GM21381 (cell line): ENCODE measurements around the gene TRIM71.
"Not testable (repeated sequence)": the region's sequence is repeated elsewhere in the genome, so short reads cannot be mapped to it uniquely, and the experiment has no call there.

ENCODE experiments used
- ATAC-seq: cut with Tn5 transposase; IDR thresholded peaks from one replicate; pipeline ENCODE4 v1.9.1; 2021; ENCODE audit warnings: mild to moderate bottlenecking, moderate library complexity; ENCODE audit not compliant: unreplicated experiment

TRIM71 gene

DNA sequence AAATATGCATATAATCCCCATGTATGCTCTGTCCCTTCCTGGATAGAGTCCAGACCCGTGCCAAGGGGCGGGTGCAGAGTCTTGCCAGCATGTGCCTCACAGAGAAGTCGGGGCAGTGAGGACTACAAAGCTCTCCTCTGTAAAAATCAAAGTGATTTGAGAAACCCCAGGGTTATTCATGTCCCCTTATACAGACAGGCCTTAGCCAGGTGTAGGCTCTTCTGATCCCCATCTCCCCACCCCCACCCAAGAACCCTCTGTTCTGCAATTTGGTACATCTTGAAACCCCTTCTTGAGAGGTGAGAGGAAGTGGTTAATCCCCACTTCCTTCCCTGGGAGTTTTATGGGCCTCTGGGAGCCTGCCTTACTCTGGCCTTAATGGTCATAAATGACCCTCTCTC, 24.7 kb downstream of the TRIM71 start:
- ATAC-seq = peak; percentile 74

DNA sequence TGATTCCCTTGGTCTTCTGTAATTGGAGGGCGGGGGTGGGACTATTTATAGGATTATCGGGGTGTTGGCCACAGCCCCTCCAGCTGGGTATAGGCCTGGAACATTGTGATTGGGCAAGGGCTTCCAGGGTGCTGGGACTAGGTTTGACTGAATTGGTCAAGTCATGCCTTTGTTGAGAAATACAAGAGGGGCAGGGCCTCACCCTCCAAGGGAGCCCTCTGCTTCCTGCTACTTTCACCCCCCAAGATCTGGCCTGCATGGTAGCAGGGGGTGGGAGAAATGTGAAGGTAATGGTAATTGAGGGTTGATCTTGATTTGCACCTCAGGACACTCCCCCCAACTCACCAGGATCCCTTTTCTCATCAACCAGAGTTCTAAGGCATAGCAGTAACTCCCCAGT, 25.2 kb downstream of the TRIM71 start:
- peak; percentile 16 for ATAC-seq

DNA sequence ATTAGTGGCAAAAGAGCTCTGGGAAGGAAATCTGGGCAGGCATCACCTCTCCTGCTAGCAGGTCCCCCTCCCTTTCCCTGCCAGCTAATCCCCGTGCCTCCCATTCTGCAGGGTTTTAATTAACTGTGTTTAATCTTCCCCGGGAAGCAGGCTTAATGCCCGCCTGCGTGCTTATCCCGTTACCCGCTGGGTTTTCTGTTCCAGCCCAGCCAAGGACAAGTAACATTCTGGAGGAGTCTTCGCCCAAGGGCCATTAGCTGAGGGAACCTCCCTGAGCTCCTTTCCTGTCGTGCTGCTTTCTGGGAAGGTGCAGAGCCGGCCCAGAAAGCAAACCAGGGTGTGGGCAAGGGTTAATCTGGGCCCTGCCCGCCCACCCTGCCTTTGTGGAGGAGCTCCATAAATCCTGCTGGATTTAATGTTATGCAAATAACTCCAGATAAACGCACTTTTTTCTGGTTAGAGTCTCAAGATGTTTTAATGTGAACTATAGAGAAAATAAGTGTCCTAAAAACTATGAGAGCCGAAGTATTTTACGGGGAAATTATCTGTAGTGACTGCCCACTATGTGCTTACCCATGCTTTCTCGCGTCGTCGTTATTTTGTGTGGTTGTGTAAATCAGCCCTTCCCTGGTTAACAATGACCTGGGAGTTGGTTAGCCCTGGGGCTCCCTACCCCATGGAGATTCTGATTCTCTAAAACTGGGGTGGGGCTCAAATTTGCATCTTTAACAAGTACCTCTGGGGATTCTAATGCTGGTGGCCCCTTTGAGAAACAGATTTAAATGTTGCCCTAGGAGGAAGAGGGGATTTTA, 25.9 kb downstream of the TRIM71 start:
- no peak for ATAC-seq

DNA sequence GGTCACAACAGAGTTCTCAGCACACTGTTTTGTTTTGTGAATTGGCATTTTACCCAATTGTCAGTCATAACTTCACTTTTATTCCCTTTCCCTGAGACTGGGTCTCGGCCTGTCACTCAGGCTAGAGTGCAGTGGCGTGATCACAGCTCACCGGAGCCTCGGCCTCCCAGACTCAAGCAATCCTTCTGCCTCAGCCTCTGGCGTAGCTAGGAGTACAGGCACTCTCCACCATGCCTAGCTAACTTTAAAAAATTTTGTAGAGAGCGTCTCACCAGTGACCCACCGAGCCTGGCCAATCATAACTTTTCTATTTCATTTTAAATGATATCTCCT, 26.5 kb downstream of the TRIM71 start:
- no peak for ATAC-seq

DNA sequence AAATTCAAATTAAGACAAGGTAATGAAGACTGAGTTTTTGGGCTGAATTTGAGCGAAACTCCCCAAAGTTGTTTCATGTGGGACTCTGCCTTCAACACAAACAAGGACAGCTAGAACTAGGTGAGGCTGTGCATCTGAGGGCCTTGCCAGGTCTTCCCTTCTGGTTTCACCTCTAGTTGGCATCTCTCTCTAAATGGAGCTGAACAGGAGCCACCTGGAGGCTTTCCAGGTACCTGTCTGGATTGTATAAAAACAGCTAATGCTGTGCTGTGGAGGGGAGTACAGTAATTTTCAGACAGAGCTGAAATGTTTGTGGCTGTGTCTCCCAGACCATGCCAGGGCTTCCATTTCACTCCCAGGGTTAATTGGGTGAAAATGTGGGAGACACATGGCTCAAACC, 27.1 kb downstream of the TRIM71 start:
- no peak for ATAC-seq

DNA sequence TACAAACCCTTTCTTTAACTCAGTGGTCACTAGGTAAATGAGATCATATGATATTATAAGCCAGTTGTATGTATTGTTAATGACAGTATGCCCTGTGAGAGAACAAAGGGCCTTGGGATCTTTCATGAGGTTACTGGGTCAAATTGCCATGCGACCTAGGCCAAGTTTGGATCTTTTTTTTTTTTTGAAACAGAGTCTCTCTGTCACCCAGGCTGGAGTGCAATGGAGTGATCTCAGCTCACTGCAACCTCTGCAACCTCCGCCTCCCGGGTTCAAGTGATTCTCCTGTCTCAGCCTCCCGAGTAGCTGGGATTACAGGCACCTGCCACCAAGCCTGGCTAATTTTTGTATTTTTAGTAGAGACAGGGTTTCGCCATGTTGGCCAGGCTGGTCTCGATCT, 27.7 kb downstream of the TRIM71 start:
- not testable (repeated sequence) for ATAC-seq

DNA sequence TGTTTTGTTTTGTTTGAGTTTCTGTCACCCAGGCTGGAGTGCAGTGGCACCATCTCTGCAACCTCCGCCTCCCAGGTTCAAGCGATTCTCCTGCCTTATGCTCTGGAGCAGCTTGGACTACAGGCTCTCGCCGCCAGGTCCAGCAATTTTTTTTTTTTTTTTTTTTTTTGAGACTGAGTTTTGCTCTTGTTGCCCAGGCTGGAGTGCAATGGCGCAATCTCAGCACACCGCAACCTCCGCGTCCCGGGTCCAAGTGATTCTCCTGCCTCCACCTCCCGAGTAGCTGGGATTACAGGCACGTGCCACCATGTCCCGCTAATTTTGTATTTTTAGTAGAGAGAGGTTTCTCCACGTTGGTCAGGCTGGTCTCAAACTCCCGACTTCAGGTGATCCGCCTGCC, 29.2 kb downstream of the TRIM71 start:
- ATAC-seq = not testable (repeated sequence)

DNA sequence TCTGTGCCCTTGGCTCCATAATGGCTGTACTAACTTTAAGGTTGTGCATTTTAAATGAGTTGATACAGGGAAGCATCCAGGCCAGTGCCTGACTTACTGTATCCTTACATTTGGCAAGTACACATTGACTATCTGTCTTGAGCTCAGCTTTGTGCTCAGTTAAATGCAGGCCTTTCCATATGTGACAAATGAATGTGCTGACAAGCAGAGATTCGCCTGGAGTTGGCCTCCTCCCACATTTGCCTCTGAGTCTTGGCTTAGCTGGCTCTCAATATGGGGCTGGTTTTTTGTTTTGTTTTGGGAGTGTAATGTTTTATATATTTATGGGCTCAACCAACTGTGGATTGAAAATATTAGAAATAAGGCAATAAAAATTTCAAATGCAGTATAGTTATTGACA, 29.7 kb downstream of the TRIM71 start:
- ATAC-seq = no peak

DNA sequence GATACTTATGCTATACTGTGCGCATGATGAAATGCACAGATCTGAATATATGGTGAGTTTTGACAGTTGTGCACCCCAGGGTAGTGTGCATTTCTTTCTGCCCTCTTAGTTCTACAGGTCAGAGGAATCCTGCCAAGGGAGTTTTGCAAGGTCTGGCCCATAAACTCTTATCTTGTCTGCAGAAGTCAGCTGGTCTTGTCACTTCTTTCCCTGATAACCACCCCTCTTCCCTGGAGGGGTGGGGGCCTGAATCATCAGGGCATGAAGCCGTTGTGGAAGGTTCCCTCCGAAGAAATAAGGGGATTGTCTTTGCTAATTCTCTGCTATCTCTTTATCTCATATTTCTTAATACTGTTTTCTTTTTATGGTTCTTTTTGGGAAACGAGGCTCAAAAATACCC, 30.4 kb downstream of the TRIM71 start:
- ATAC-seq = no peak

DNA sequence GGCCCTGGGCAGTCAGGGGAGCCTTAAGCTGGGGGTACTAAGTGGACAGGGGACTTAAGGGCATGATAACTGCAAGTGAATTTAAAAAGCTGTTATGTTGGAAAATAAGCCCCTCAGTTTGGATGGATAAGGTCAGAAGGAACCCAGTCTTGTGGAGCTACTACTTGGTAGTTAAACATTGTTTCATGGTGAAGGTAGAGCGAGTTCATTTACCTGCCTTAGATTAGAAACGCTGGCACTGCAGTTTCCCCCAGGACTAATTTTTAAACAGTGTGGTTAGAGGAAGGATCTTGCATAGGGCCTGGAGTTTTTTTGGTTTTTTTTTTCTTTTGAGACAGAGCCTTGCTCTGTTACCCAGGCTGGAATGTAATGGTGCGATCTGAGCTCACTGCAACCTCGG, 31.2 kb downstream of the TRIM71 start:
- no peak for ATAC-seq

DNA sequence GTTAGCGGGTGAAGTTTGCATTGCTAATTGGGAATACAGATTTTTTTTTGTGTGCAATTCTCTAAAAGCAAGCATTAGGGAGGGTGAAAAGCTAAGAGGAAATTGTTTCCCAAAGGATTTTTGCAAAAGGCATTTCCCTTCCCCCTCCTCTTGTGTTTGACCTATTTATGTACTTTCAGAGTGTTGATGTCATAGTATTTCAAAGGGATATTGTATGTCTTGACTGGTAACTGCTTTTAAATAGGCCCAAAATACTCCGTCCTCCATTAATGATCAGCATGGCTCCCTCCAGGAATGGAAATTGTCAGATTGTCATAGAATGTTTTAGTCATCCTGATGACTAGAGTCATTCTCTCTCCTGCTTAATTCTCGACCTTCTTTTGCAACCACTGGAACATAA, 32.4 kb downstream of the TRIM71 start:
- no peak for ATAC-seq

DNA sequence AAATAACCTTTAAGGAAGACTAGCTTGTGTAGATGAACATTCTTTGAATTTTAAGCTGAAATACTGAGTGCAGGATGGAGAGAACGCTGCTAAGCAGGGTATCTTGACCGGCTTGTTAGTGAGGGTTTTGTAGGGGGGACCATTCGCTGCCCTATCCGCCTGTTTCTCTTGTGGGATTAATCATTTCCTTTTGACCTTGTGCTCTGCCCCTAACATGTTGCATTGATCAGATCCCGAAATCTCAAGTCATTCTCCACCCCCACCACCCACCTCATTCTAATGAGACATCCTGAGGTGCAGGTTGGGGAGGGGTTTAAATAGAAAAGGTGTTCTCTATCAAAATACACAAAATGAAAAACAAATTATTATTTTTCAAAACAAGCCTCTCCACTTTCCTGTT, 32.8 kb downstream of the TRIM71 start:
- ATAC-seq = no peak

DNA sequence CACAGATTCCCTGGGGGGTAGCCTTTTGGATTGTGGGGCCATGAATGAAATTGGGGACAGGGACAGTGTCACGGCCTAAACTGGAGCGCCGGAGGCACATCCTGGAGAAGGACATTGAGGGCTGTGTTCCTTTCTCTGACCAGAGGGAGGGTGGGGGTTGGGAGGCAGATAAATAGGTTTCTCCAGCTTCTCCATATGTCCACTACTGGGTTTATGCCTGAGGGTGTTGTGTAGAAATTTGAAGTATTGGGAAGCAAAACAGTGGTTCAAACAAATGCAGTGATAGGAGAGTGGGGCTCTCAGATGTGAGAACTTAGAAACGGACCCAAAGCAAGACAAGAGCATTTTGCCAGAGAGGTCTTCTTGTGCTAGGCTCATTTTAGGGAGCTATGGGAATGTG, 34.3 kb downstream of the TRIM71 start:
- ATAC-seq = no peak

DNA sequence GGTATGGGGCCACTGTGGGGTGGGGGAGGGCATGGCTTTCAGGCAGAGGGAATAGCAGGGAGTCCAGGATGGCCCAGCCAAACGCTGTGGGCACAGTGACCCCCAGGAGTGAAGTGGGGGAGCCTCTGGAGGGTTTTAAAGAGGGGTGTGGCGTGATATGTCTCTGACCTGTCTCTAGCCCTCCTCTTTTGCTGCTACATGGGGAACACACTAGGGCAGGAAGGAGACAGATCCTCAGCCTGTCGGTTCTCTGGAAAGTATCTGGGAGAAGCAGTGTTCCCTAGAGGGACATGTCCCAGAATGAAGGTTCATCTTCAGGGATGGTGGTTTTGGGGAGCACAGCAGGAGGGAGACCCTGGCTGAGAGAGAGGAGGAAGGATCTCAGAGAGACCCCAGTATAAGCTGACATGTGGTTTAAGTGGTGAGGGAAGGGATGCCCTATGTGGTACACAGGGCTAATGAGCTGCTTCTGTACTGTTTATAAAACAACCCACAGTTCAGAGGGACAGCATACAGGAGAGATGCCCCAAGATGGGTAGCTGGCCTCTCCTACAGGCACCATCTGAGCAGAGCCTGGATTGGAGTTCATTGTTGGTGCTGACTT, 37.7 kb downstream of the TRIM71 start:
- no peak for ATAC-seq

DNA sequence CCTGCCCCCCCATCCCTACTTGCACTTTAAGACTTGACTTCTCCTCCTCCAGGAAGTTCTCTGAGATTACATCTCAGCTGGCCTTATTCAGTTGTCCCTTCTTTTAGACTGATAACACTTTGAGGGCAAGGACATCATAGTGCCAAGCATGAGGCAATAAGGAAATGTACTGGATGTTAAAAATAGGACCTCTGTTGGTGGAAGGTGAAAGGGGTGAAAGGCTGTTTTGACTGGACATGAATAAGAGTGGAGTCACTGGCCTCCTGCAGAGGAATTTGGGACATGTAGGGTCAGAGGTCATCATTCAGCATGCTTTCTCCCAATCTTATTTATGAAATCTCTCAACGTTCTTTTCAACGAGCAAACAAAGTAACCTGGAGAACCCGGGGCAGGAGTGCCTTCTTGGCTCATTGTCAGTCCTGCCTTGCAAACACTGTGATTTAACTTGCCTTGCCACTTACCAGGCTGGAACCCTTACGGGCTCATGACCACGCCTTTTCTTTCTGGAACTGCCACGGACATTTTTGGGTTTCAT, 38.6 kb downstream of the TRIM71 start:
- ATAC-seq = no peak

DNA sequence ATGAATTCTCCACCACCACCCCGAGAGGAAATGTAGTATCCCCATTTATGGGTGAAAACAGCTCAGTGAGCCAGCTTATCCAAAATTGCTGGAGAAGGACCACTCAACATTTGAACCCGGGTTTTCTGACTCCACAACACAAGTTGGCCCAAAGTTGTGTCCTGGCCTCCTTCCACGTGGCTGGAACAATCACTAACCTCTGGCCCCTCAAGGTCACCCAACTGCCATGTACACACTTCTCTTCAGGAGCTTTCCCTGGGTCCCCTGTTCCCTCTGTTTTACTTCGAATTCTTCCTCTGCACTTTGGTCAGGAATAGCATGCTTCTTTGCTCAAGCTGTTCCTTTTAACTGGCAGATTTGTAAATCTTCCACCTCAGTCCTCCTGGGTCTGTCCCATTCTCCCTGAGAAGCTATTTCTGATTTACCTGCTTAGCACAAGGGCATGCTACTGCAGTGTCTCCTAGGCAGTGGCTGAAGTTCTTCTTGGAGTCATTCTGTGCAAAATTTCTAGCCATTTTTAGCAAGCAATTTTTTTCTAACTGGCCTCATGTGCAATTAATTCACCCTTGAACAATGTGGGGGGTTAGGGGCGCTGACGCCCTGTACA, 39.2 kb downstream of the TRIM71 start:
- ATAC-seq = no peak

DNA sequence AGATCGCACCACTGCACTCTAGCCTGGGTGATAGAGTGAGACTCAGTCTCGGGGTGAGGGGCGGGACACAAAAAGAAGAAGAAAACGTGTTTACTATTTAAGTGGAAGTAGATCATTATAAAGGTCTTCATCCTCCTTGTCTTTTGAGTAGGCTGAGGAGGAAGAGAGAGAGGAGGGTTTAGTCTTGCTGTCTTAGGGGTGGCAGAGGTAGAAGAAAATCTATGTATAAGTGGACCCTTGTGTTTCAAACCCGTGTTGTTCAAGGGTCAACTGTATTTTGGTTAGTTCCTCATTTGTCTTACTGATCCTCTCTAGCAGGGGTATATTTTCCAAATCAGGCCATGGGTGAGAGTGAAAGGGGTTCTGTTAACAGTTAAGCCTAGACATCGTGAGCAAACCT, 40.1 kb downstream of the TRIM71 start:
- no peak for ATAC-seq

DNA sequence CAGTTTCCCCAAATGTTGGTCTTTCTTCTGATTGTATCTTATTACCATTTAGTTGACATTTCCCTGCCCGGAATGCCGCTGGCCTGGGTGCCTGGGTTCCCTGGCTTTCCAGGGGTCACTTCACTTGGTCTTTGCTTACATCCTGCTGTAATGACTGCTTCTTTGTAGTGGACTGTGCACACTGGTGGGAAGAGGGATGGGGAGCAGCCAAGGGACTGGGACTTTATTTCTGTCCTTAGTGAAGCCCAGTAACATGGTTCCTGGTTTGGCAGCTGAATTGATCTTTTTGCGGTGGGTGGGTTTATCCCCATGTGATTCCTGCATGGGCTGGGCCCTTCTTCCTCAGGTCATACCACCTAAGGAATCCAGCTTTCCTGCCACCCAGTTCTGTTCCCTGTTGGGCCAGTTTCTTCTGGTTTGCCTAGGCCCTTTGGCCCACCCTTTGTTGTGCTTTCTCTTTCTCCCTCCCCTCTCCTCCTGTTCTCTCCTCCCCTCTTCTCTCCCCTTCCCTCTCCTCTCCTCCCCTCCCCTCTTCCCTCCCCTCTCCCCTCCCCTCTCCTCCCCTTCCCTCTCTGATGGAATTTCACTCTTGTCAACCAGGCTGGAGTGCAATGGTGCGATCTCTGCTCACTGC, 41.9 kb downstream of the TRIM71 start:
- no peak for ATAC-seq

DNA sequence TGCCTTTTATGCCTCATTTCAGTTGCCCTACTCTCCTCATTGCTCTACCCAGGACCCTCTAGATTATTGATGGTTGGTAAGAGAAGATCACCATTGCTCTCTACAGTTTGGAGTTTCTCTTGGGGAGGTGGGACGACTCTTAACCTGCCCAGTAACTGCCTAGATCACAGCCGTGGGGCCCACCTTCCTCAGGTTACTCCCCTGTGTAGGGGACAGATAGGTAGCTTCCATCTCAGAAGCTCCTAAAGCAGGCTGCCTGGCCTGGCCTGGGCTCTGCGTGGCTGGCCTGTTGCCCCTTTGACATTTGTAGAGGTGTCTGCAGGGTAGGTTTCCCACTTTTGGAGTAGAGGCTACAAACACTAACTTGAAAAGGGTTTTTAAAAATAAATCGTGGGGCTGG, 42.7 kb downstream of the TRIM71 start:
- ATAC-seq = no peak

DNA sequence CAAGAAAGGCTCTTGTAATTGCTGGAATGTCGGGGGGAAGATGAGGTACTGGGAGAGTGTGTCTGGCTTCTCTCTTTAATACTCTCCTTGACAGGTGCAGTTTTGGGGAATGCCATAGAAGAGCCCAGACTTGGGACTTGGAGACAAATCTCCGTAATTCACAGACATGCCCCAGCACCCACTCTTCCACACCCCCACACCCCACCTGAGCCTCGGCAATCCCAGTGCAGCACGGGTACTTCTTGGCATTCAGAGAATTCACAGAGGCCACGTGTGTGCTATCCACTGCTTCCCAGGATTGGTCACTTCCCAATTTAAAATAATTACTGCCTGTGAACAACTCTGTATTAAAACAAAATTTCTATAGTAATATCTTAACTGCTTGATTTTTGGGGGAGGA, 43.9 kb downstream of the TRIM71 start:
- no peak for ATAC-seq

DNA sequence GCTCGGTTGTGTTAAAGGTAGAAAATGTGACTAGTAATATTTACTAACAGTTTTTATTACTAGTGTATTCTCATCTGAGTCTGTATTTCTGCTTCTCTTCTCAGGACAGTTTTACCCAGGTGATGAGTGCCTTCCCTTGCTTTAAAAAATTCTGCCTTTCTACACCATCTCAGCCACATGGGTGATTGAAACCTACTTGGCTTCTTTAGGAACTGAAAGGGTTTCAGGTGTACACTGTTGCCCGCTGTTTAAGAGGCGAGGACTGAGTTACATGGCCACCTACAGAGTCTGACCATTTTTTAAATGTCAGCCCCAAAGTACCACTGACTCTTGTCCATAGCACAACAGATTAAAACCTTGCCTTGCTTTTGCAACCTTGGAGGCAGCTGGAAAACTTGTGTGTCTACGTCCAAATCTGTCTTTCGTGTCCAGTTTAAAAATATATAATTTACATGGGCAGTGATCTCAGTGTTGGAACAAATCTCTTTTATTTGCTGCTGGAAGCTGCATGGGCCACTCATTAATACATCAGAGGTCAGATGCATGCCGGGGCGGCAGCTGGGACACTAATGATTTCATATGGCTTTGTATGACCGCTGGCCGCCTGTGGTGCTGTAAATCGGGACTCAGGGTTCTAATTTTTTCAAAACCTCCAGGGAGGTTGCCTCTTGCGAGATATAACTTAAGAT, 44.6 kb downstream of the TRIM71 start:
- ATAC-seq = no peak
